HK-2 (cell line): ENCODE results near the gene FLYWCH1.
"Not testable (repeated sequence)": the region's sequence is repeated elsewhere in the genome, so short reads cannot be mapped to it uniquely, and the experiment has no call there.

ENCODE experiments used
- DNase-seq: peaks from one replicate; pipeline ENCODE4 v3.0.0-alpha.2; 2018; ENCODE audit not compliant: unreplicated experiment

FLYWCH1 gene

GRCh38 chr16:2926650-2926999, 14.9 kb downstream of the FLYWCH1 start:
- DNase-seq = no peak

- DNase-seq = peak; percentile 76
These were observed 15.4 kb downstream of the FLYWCH1 start for GRCh38 chr16:2927010-2927646.

- not testable (repeated sequence) for DNase-seq
These were observed 16.4 kb downstream of the FLYWCH1 start for GRCh38 chr16:2928151-2928550.

- no peak for DNase-seq
These were observed 17.1 kb downstream of the FLYWCH1 start for GRCh38 chr16:2928796-2929195.

GRCh38 chr16:2929693-2930092, 18.0 kb downstream of the FLYWCH1 start:
- DNase-seq = no peak

GRCh38 chr16:2930236-2930635, 18.5 kb downstream of the FLYWCH1 start:
- no peak for DNase-seq

- not testable (repeated sequence) for DNase-seq
These were observed 19.6 kb downstream of the FLYWCH1 start for GRCh38 chr16:2931231-2931914.

GRCh38 chr16:2933136-2933535, 21.4 kb downstream of the FLYWCH1 start:
- no peak for DNase-seq

- DNase-seq = no peak
These were observed 22.0 kb downstream of the FLYWCH1 start for GRCh38 chr16:2933701-2934100.

- no peak for DNase-seq
These were observed 22.7 kb downstream of the FLYWCH1 start for GRCh38 chr16:2934450-2934849.

GRCh38 chr16:2936436-2937011, 24.8 kb downstream of the FLYWCH1 start:
- no peak for DNase-seq

GRCh38 chr16:2937170-2937569, 25.4 kb downstream of the FLYWCH1 start:
- DNase-seq = no peak

- no peak for DNase-seq
These were observed 26.5 kb downstream of the FLYWCH1 start for GRCh38 chr16:2938206-2938605.

- no peak for DNase-seq
These were observed 28.2 kb downstream of the FLYWCH1 start for GRCh38 chr16:2939968-2940367.

GRCh38 chr16:2942045-2942444, 30.3 kb downstream of the FLYWCH1 start:
- no peak for DNase-seq

GRCh38 chr16:2943716-2944115, 32.0 kb downstream of the FLYWCH1 start:
- DNase-seq = not testable (repeated sequence)

GRCh38 chr16:2946649-2947048, 34.9 kb downstream of the FLYWCH1 start:
- no peak for DNase-seq

GRCh38 chr16:2948807-2949704, 37.3 kb downstream of the FLYWCH1 start:
- DNase-seq = no peak

- DNase-seq = no peak
These were observed 38.1 kb downstream of the FLYWCH1 start for GRCh38 chr16:2949705-2950352.

- DNase-seq = no peak
These were observed 38.6 kb downstream of the FLYWCH1 start for GRCh38 chr16:2950353-2950724.

- no peak for DNase-seq
These were observed 39.0 kb downstream of the FLYWCH1 start for GRCh38 chr16:2950773-2951172.

GRCh38 chr16:2952679-2953078, 40.9 kb downstream of the FLYWCH1 start:
- DNase-seq = no peak
